Measurements from ENCODE around the gene SYK. TPM values are rescaled to one million over a fixed set of nuclear protein-coding genes. Genes with fewer than 3 reads are reported as not detected.

The SYK gene
- total and polyA plus RNA-seq, 2 donors (not counting 1 experiment from before 2014, with no cell fraction given) = not detected

GRCh38 chr9:90805006-90805996, 3.7 kb downstream of the SYK start:
- DNase-seq (ENCODE audit: low read depth in 2 of 2) = no peak
- Histone ChIP-seq H3K4me2 (ENCODE audit: extremely low read depth, insufficient read depth, low read length) (no peak overlapping the region), H3K4me3 (replicated peaks in 1 of 4; ENCODE audit: control extremely low read depth in 1 of 4, insufficient read depth in 1 of 4, low read depth in 3 of 4, low read length in 4 of 4) (no peak overlapping the region), H3K9me3 (ENCODE audit: control insufficient read depth, insufficient read depth, low read depth, low read length) (no peaks in the 10 kb centered on the region), H3K27me3 (ENCODE audit: control insufficient read depth, insufficient read depth, low read length) (peaks cover 14% of the 10 kb centered on the region), H3K27ac (ENCODE audit: insufficient read depth, low read length) (no peak overlapping the region), H3K79me2 (ENCODE audit: control insufficient read depth, insufficient read depth, low read length) (no peaks in the 10 kb centered on the region), H4K20me1 (ENCODE audit: control insufficient read depth, extremely low read depth, insufficient read depth, low read length) (no peaks in the 10 kb centered on the region), H3K4me1 (ENCODE audit: control insufficient read depth, extremely low read depth, insufficient read depth, low read length) (no peaks in the 10 kb centered on the region), H3K36me3 (ENCODE audit: control insufficient read depth, insufficient read depth, low read length) (no peaks in the 10 kb centered on the region), H3K9ac (ENCODE audit: insufficient read depth, low read length) (no peak overlapping the region), H2AFZ (ENCODE audit: low read length) (no peak overlapping the region)
- TF ChIP-seq EZH2 (IDR thresholded peaks at IDR 0.05; ENCODE audit: low read length, missing control alignments) = no peak
- no peak for TF ChIP-seq CTCF (conservative IDR thresholded peaks at IDR 0.05 in 1 of 2, IDR thresholded peaks at IDR 0.05 in 1 of 2; ENCODE audit: low read depth in 1 of 2, low read length in 2 of 2)

GRCh38 chr9:90807006-90807405, 5.4 kb downstream of the SYK start:
- no peaks in the 10 kb centered on the region for H3K9me3 ChIP-seq (ENCODE audit: control insufficient read depth, insufficient read depth, low read depth, low read length)
- H2AFZ ChIP-seq (ENCODE audit: low read length) = no peak overlapping the region
- DNase-seq (ENCODE audit: low read depth in 2 of 2) = no peak
- no peaks in the 10 kb centered on the region for H3K4me1 ChIP-seq (ENCODE audit: control insufficient read depth, extremely low read depth, insufficient read depth, low read length)
- no peak overlapping the region for H3K4me3 ChIP-seq (replicated peaks in 1 of 4; ENCODE audit: control extremely low read depth in 1 of 4, insufficient read depth in 1 of 4, low read depth in 3 of 4, low read length in 4 of 4)
- no peak overlapping the region for H3K4me2 ChIP-seq (ENCODE audit: extremely low read depth, insufficient read depth, low read length)
- no peaks in the 10 kb centered on the region for H4K20me1 ChIP-seq (ENCODE audit: control insufficient read depth, extremely low read depth, insufficient read depth, low read length)
- H3K9ac ChIP-seq (ENCODE audit: insufficient read depth, low read length) = no peak overlapping the region
- peaks cover 4% of the 10 kb centered on the region for H3K27me3 ChIP-seq (ENCODE audit: control insufficient read depth, insufficient read depth, low read length)
- no peak overlapping the region for H3K27ac ChIP-seq (ENCODE audit: insufficient read depth, low read length)
- no peaks in the 10 kb centered on the region for H3K79me2 ChIP-seq (ENCODE audit: control insufficient read depth, insufficient read depth, low read length)
- H3K36me3 ChIP-seq (ENCODE audit: control insufficient read depth, insufficient read depth, low read length) = no peaks in the 10 kb centered on the region
- no peak for TF ChIP-seq EZH2 (IDR thresholded peaks at IDR 0.05; ENCODE audit: low read length, missing control alignments)
- TF ChIP-seq CTCF (conservative IDR thresholded peaks at IDR 0.05 in 1 of 2, IDR thresholded peaks at IDR 0.05 in 1 of 2; ENCODE audit: low read depth in 1 of 2, low read length in 2 of 2) = no peak

- no peak overlapping the region for H3K9ac ChIP-seq (ENCODE audit: insufficient read depth, low read length)
- no peak for DNase-seq (ENCODE audit: low read depth in 2 of 2)
- H3K27me3 ChIP-seq (ENCODE audit: control insufficient read depth, insufficient read depth, low read length) = no peaks in the 10 kb centered on the region
- H2AFZ ChIP-seq (ENCODE audit: low read length) = no peak overlapping the region
- H3K27ac ChIP-seq (ENCODE audit: insufficient read depth, low read length) = no peak overlapping the region
- H3K4me2 ChIP-seq (ENCODE audit: extremely low read depth, insufficient read depth, low read length) = no peak overlapping the region
- no peaks in the 10 kb centered on the region for H3K79me2 ChIP-seq (ENCODE audit: control insufficient read depth, insufficient read depth, low read length)
- H4K20me1 ChIP-seq (ENCODE audit: control insufficient read depth, extremely low read depth, insufficient read depth, low read length) = no peaks in the 10 kb centered on the region
- TF ChIP-seq CTCF (conservative IDR thresholded peaks at IDR 0.05 in 1 of 2, IDR thresholded peaks at IDR 0.05 in 1 of 2; ENCODE audit: low read depth in 1 of 2, low read length in 2 of 2) (no peak), EZH2 (IDR thresholded peaks at IDR 0.05; ENCODE audit: low read length, missing control alignments) (no peak)
- no peaks in the 10 kb centered on the region for H3K36me3 ChIP-seq (ENCODE audit: control insufficient read depth, insufficient read depth, low read length)
- no peaks in the 10 kb centered on the region for H3K9me3 ChIP-seq (ENCODE audit: control insufficient read depth, insufficient read depth, low read depth, low read length)
- H3K4me3 ChIP-seq (replicated peaks in 1 of 4; ENCODE audit: control extremely low read depth in 1 of 4, insufficient read depth in 1 of 4, low read depth in 3 of 4, low read length in 4 of 4) = no peak overlapping the region
- no peaks in the 10 kb centered on the region for H3K4me1 ChIP-seq (ENCODE audit: control insufficient read depth, extremely low read depth, insufficient read depth, low read length)
Measured at GRCh38 chr9:90808398-90808797, 6.8 kb downstream of the SYK start.
